Activated naive CD4-positive, alpha-beta T cell treated with anti-CD3 and anti-CD28 coated beads, Interleukin-2, amount 10 ng/mL, durations not matched to agents 7 days and 5 days (primary cell): ENCODE results near the gene LSM3.

Source experiments
- CTCF ChIA-PET: fragments of 350-600 bp; sonication (Branson Sonifier 250); formaldehyde crosslinking; loops from one replicate; lab custom pipeline; 2021; ENCODE audit warnings: antibody characterized with exemption; lab: Charles Lee
- DNase-seq: peaks from one replicate; pipeline ENCODE4 v3.0.0-alpha.2; 2020
- H3K27ac Mint-ChIP-seq: one replicate; pipeline ENCODE4 v1.8.0; 2021; ENCODE audit warnings: mild to moderate bottlenecking, moderate library complexity, mixed read lengths
- H3K27me3 Mint-ChIP-seq: one replicate; pipeline ENCODE4 v1.8.0; 2021; ENCODE audit warnings: mild to moderate bottlenecking, mixed read lengths
- H3K36me3 Mint-ChIP-seq: one replicate; pipeline ENCODE4 v1.8.0; 2021; ENCODE audit warnings: mixed read lengths
- H3K4me1 Mint-ChIP-seq: one replicate; pipeline ENCODE4 v1.8.0; 2021; ENCODE audit warnings: mixed read lengths
- H3K4me3 Mint-ChIP-seq: one replicate; pipeline ENCODE4 v1.8.0; 2021; ENCODE audit warnings: mild to moderate bottlenecking, moderate library complexity, mixed read lengths
- H3K9me3 Mint-ChIP-seq: one replicate; pipeline ENCODE4 v1.8.0; 2021; ENCODE audit warnings: mixed read lengths

LSM3 gene

DNA sequence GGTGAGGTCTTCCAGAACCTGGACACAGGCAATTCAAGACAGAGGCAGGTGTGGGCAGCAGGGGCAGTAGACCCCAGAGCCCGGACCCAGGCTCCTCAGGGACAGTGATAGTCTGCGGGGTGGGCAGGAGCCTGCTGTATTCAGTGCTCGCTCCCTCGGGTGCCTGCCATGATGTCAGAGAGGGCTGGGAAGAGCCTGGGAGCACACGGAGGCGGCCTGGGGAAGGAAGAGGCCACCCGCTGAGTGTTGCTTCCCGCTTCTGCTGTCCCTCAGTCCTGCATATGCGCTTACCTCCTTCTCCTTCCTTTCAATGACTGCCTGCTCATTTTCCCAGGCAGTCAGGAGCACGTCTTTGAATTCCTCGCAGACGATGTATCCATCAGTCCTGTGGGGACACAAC is 31.0 kb upstream of the LSM3 start:
- H3K9me3 Mint-ChIP-seq: no peaks in the 10 kb centered on the region
- H3K4me3 Mint-ChIP-seq: no peak overlapping the region
- H3K27ac Mint-ChIP-seq: no peak overlapping the region
- DNase-seq: peak; percentile 10
- H3K4me1 Mint-ChIP-seq: peaks cover 29% of the 10 kb centered on the region
- H3K36me3 Mint-ChIP-seq: peaks cover 38% of the 10 kb centered on the region
- CTCF ChIA-PET: interaction anchor here (0.8 kb wide), 1 partner anchor 22 kb away, joined by 4 read pairs; no protein-coding TSS in a partner anchor
- H3K27me3 Mint-ChIP-seq: no peaks in the 10 kb centered on the region

- H3K27me3 Mint-ChIP-seq: no peaks in the 10 kb centered on the region
- CTCF ChIA-PET: interaction anchor here (0.8 kb wide), 1 partner anchor 23 kb away, joined by 4 read pairs; no protein-coding TSS in a partner anchor
- no peak overlapping the region for H3K27ac Mint-ChIP-seq
- H3K36me3 Mint-ChIP-seq: peaks cover 39% of the 10 kb centered on the region
- H3K4me3 Mint-ChIP-seq: no peak overlapping the region
- no peaks in the 10 kb centered on the region for H3K9me3 Mint-ChIP-seq
- peak; percentile 18 for DNase-seq
- H3K4me1 Mint-ChIP-seq: peaks cover 22% of the 10 kb centered on the region
These were observed 30.3 kb upstream of the LSM3 start for GRCh38 chr3:14148041-14148985.

DNA sequence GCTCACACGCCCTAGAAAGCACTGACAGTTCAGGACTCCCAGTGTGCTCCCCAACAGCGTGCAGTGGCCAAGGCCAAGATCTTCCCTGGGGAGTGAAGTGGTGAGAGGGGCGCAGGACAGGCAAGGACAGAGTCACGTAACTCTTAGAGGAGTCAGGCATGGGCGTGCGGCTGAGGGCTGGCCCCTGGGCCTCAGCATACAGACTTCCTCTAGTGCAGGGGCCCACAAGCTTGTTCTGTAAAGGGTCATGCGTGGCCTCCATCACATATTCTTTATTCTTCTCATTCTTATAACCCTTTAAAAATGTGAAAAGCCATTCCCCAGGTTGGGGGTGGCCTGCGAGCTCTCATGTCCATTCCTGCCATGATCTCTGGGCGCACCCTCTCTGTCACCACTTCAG is 28.5 kb upstream of the LSM3 start:
- Mint-ChIP-seq H3K4me3 (no peak overlapping the region), H3K9me3 (no peaks in the 10 kb centered on the region), H3K27me3 (no peaks in the 10 kb centered on the region), H3K36me3 (peaks cover 47% of the 10 kb centered on the region), H3K27ac (peak overlapping the region; percentile 1), H3K4me1 (peaks cover 6% of the 10 kb centered on the region)
- CTCF ChIA-PET: interaction anchor here (0.8 to 1.1 kb wide), 2 partner anchors 9 to 18 kb away, joined by 3 to 4 read pairs; no protein-coding TSS in a partner anchor
- DNase-seq: peak; percentile 14

GRCh38 chr3:14150491-14151230 is 28.0 kb upstream of the LSM3 start:
- no peak for DNase-seq
- Mint-ChIP-seq H3K4me3 (no peak overlapping the region), H3K36me3 (peaks cover 44% of the 10 kb centered on the region), H3K27ac (peak overlapping the region; percentile 29), H3K9me3 (no peaks in the 10 kb centered on the region), H3K27me3 (no peaks in the 10 kb centered on the region), H3K4me1 (peaks cover 2% of the 10 kb centered on the region)
- CTCF ChIA-PET: interaction anchor here (0.8 to 1.9 kb wide), 3 partner anchors 8 to 18 kb away, joined by 3 to 8 read pairs (median 4); no protein-coding TSS in a partner anchor

- H3K36me3 Mint-ChIP-seq: peaks cover 45% of the 10 kb centered on the region
- no peak overlapping the region for H3K27ac Mint-ChIP-seq
- no peaks in the 10 kb centered on the region for H3K9me3 Mint-ChIP-seq
- CTCF ChIA-PET: interaction anchor here (1.2 to 1.9 kb wide), 2 partner anchors 10 to 24 kb away, joined by 3 to 8 read pairs; no protein-coding TSS in a partner anchor
- no peaks in the 10 kb centered on the region for H3K27me3 Mint-ChIP-seq
- no peak for DNase-seq
- H3K4me3 Mint-ChIP-seq: no peak overlapping the region
- peaks cover 3% of the 10 kb centered on the region for H3K4me1 Mint-ChIP-seq
These were observed 27.0 kb upstream of the LSM3 start for GRCh38 chr3:14151471-14152083.

DNA sequence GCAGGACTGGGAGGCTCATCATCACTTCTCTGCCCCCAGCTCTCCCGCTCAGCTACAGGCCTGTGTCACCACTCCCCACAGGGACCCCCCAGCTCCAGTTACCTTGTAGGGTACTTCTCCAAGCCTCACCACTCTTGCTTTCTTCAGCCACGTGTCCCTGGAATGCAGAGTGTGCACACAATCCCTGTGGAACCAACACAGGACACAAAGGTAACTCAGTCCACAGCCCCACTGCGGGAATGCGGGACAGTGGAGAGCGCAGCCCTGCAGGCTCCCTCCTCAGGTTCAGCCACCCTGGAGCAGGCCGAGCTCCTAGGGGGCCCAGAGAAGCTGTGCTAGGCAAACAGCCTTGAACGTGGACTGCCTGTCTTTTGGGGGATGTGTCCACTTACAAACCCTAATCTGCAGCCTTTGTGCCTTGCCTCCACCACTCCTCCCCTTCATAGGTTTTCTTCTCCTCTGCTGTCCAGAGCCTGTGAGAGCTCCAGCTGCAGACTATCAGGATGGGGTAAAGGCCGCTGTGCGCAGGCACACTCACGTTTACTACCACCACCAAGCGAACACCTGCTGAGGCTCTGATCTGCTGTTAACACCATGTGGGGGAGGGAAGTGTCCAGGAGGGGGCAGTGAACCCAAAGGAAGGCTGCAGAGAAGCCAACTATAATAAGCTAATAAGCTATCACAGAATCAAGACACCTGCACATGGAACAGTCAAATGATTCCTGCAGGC is 26.2 kb upstream of the LSM3 start:
- Mint-ChIP-seq H3K27ac (no peak overlapping the region), H3K36me3 (peaks cover 42% of the 10 kb centered on the region), H3K27me3 (no peaks in the 10 kb centered on the region), H3K4me1 (peaks cover 9% of the 10 kb centered on the region), H3K4me3 (no peak overlapping the region), H3K9me3 (no peaks in the 10 kb centered on the region)
- peak; percentile 48 for DNase-seq
- CTCF ChIA-PET: interaction anchor here (0.8 to 1.9 kb wide), 6 partner anchors 9 to 262 kb away, joined by 3 to 8 read pairs (median 3); partner anchors contain the start of genes LSM3 and XPC

DNA sequence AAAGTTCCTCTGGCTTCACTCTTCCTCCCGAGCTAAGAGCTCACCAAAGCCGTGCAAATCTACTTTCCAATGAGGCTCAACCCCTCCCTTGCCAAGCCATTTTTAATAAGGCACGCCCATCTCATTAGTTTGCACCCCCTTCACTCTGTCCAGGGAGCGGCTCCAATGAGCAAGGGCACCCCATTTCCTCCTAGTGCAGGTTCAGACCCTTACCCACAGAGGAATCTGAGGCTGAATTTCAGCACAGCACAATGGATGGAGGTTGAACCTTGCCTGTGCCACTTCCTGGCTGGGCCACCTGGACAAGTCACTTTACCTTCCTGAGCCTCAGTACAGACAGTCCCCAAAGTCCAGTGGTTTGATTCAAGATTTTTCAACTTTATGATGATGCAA is 25.7 kb upstream of the LSM3 start:
- Mint-ChIP-seq H3K27me3 (no peaks in the 10 kb centered on the region), H3K36me3 (peaks cover 40% of the 10 kb centered on the region), H3K4me1 (peaks cover 9% of the 10 kb centered on the region), H3K27ac (no peak overlapping the region), H3K4me3 (no peak overlapping the region), H3K9me3 (no peaks in the 10 kb centered on the region)
- no peak for DNase-seq
- CTCF ChIA-PET: interaction anchor here (0.8 to 1.5 kb wide), 4 partner anchors 26 to 262 kb away, joined by 3 to 5 read pairs (median 3); partner anchors contain the start of genes LSM3 and XPC

DNA sequence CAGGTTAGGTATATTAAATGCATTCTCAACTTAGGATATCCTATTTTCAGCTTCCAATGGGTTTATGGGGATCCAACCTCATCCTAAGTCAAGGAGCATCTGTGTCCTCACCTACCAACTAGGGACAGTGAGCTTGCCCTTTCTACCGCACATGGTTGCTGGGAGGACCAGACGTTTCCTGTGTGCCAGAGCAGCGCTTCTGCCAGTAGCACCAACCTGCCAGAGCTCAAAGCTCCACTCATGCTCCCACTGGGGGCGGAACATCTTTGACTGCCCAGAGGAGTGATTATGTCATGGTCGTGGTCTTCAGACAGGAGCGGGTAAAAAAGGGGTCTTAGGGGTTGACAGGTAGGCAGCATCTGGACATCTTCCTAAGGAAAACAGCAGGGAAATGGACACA is 25.0 kb upstream of the LSM3 start:
- Mint-ChIP-seq H3K27me3 (no peaks in the 10 kb centered on the region), H3K9me3 (no peaks in the 10 kb centered on the region), H3K36me3 (peaks cover 45% of the 10 kb centered on the region), H3K27ac (no peak overlapping the region), H3K4me1 (peaks cover 9% of the 10 kb centered on the region), H3K4me3 (no peak overlapping the region)
- CTCF ChIA-PET: interaction anchor here (1.0 to 1.5 kb wide), 4 partner anchors 8 to 257 kb away, joined by 3 to 5 read pairs (median 3); partner anchors contain the start of genes LSM3 and XPC
- DNase-seq: no peak

DNA sequence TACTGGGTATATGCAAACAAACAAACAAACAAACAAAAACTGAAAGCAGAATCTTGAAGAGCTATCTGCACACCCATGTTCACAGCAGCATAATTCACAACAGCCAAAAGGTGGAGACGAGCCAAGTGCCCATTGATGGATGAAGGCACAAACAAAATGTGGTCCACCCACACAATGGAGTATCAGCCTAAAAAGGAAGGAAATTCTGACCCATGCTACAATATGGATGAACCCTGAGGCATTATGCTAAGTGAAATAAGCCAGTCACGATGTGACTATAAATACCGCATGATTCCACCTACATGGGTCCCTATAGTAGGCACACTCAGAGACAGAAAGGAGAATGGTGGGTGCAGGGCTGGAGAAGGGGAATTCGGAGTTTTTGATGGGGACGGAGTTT is 24.3 kb upstream of the LSM3 start:
- H3K27ac Mint-ChIP-seq: no peak overlapping the region
- CTCF ChIA-PET: interaction anchor here (1.0 to 1.3 kb wide), 2 partner anchors 8 to 49 kb away, joined by 3 read pairs; no protein-coding TSS in a partner anchor
- DNase-seq: no peak
- no peaks in the 10 kb centered on the region for H3K9me3 Mint-ChIP-seq
- H3K27me3 Mint-ChIP-seq: no peaks in the 10 kb centered on the region
- H3K4me3 Mint-ChIP-seq: no peak overlapping the region
- H3K36me3 Mint-ChIP-seq: peaks cover 51% of the 10 kb centered on the region
- peaks cover 9% of the 10 kb centered on the region for H3K4me1 Mint-ChIP-seq

- CTCF ChIA-PET: interaction anchor here (1.3 kb wide), 1 partner anchor 49 kb away, joined by 3 read pairs; no protein-coding TSS in a partner anchor
- DNase-seq: peak; percentile 14
- peaks cover 9% of the 10 kb centered on the region for H3K4me1 Mint-ChIP-seq
- H3K27me3 Mint-ChIP-seq: no peaks in the 10 kb centered on the region
- H3K27ac Mint-ChIP-seq: no peak overlapping the region
- H3K4me3 Mint-ChIP-seq: no peak overlapping the region
- H3K9me3 Mint-ChIP-seq: no peaks in the 10 kb centered on the region
- H3K36me3 Mint-ChIP-seq: peaks cover 54% of the 10 kb centered on the region
These were observed 23.6 kb upstream of the LSM3 start for GRCh38 chr3:14154895-14155440.

DNA sequence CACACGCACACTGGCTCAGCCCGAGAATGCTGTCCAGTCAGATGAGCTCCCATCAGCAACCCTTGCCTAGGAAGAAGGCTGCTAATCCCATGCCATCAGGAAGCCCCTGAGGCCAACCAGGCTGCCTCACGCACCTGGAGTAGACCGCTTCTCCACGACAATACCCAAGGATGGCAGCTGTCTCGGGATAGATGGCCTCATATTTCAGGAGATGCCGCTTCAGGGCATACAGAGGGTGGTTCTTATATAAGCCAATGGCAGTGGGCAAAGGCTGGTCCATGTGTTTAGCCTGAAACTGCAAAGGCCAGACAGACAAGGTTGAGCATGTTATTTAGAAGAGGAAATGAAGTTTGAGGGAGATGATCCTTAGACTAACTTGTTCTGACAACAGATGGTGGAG is 22.4 kb upstream of the LSM3 start:
- Mint-ChIP-seq H3K27ac (peak overlapping the region; percentile 7), H3K9me3 (peaks cover 4% of the 10 kb centered on the region)

GRCh38 chr3:14156843-14157561 is 21.6 kb upstream of the LSM3 start:
- Mint-ChIP-seq H3K27me3 (no peaks in the 10 kb centered on the region), H3K4me1 (peaks cover 9% of the 10 kb centered on the region), H3K36me3 (peaks cover 71% of the 10 kb centered on the region), H3K4me3 (no peak overlapping the region), H3K27ac (no peak overlapping the region), H3K9me3 (peaks cover 10% of the 10 kb centered on the region)
- DNase-seq: no peak
- CTCF ChIA-PET: no interaction called here

More for the DNA sequence above, 22.4 kb upstream of the LSM3 start:
- Mint-ChIP-seq H3K36me3 (peaks cover 63% of the 10 kb centered on the region), H3K4me3 (no peak overlapping the region), H3K27me3 (no peaks in the 10 kb centered on the region), H3K4me1 (peaks cover 9% of the 10 kb centered on the region)
- CTCF ChIA-PET: no interaction called here
- DNase-seq: no peak
